Neural cell (in vitro differentiated cells): Measurements from ENCODE around the gene ETFA. TPM values are rescaled to one million over a fixed set of nuclear protein-coding genes. Genes with fewer than 3 reads are reported as not detected.

Experiments
- H2AFZ ChIP-seq: fragments of 200-600, 300-800 bp; sonication (generic), shearing (Covaris generic); 2 replicates; pipeline ENCODE4 v1.6.0; 2014; ENCODE audit warnings: low read depth, mild to moderate bottlenecking, antibody characterized with exemption, low read length, moderate library complexity
- H3F3A ChIP-seq: fragments of 200-600 bp; shearing (Covaris generic); 2 replicates; pipeline ENCODE4 v1.6.1; 2016; ENCODE audit warnings: mild to moderate bottlenecking, moderate library complexity, mixed read lengths, antibody characterized with exemption, low read length; ENCODE audit not compliant: insufficient read depth, poor library complexity, severe bottlenecking
- H3K27ac ChIP-seq: fragments of 200-600, 300-800 bp; sonication (generic), shearing (Covaris generic); 2 replicates; pipeline ENCODE4 v1.5.1; 2014; ENCODE audit warnings: mild to moderate bottlenecking, low read length, moderate library complexity
- H3K27me3 ChIP-seq: fragments of 300-800, 200-600 bp; sonication (generic), shearing (Covaris generic); 2 replicates; pipeline ENCODE4 v1.6.0; 2014; ENCODE audit warnings: mild to moderate bottlenecking, low read depth, low read length, moderate library complexity; ENCODE audit not compliant: insufficient read depth
- H3K36me3 ChIP-seq: fragments of 300-800, 200-600 bp; sonication (generic), shearing (Covaris generic); 2 replicates; pipeline ENCODE4 v1.5.1; 2014; ENCODE audit warnings: mild to moderate bottlenecking, antibody characterized with exemption, low read length, moderate library complexity; ENCODE audit not compliant: insufficient read depth
- H3K4me2 ChIP-seq: fragments of 300-800, 200-600 bp; sonication (generic), shearing (Covaris generic); 2 replicates; pipeline ENCODE4 v1.6.0; 2014; ENCODE audit warnings: mild to moderate bottlenecking, low read length
- H3K4me3 ChIP-seq: fragments of 300-800, 200-600 bp; sonication (generic), shearing (Covaris generic); 2 replicates; pipeline ENCODE4 v1.5.1; 2014; ENCODE audit warnings: mild to moderate bottlenecking, low read length, moderate library complexity
- H3K79me2 ChIP-seq: fragments of 200-600 bp; shearing (Covaris generic); replicated peaks from 2 replicates; pipeline ENCODE4 v1.6.0; 2014; ENCODE audit warnings: mild to moderate bottlenecking, low read length, moderate library complexity; ENCODE audit not compliant: insufficient read depth
- H3K9ac ChIP-seq: fragments of 300-800, 200-600 bp; sonication (generic), shearing (Covaris generic); 2 replicates; pipeline ENCODE4 v1.6.1; 2016; ENCODE audit warnings: mild to moderate bottlenecking, low read length, mixed read lengths
- H3K9me2 ChIP-seq: fragments of 200-600 bp; shearing (Covaris generic); 2 replicates; pipeline ENCODE4 v1.6.1; 2016; ENCODE audit warnings: mild to moderate bottlenecking, low read length, mixed read lengths; ENCODE audit not compliant: insufficient read depth
- H3K9me3 ChIP-seq: fragments of 200-600, 300-800 bp; sonication (generic), shearing (Covaris generic); 2 replicates; pipeline ENCODE4 v1.6.1; 2016; ENCODE audit warnings: mild to moderate bottlenecking, mixed run types, low read length, moderate library complexity, mixed read lengths
- H4K20me1 ChIP-seq: fragments of 200-600 bp; shearing (Covaris generic); 2 replicates; pipeline ENCODE4 v1.6.1; 2016; ENCODE audit warnings: mild to moderate bottlenecking, mixed run types; ENCODE audit not compliant: insufficient read depth
- EP300 ChIP-seq: fragments of 450-650 bp; conservative IDR thresholded peaks from 2 replicates; pipeline ENCODE4 v1.6.1; 2014; ENCODE audit warnings: antibody characterized with exemption, mild to moderate bottlenecking, moderate library complexity; ENCODE audit not compliant: poor library complexity, severe bottlenecking
- EZH2 ChIP-seq: fragments of 200-600, 300-800 bp; shearing (Covaris generic), sonication (generic); IDR thresholded peaks from 2 replicates; pipeline ENCODE4 v1.6.1; 2014; ENCODE audit warnings: antibody characterized with exemption, low read length, borderline replicate concordance, mild to moderate bottlenecking; ENCODE audit not compliant: insufficient read depth, poor library complexity, severe bottlenecking
- MXI1 ChIP-seq: fragments of 450-650 bp; conservative IDR thresholded peaks from 2 replicates; pipeline ENCODE4 v1.6.1; 2014; ENCODE audit warnings: antibody characterized with exemption, mild to moderate bottlenecking; ENCODE audit not compliant: poor library complexity, severe bottlenecking
- POLR2AphosphoS5 ChIP-seq: IDR thresholded peaks from 2 replicates; pipeline ENCODE4 v1.6.1; 2012
- RAD21 ChIP-seq: fragments of 450-650 bp; conservative IDR thresholded peaks from 2 replicates; pipeline ENCODE4 v1.6.1; 2014; ENCODE audit warnings: antibody characterized with exemption, mild to moderate bottlenecking, moderate library complexity
- SMC3 ChIP-seq: fragments of 450-650 bp; conservative IDR thresholded peaks from 2 replicates; pipeline ENCODE4 v1.6.1; 2014; ENCODE audit warnings: antibody characterized with exemption, mild to moderate bottlenecking, moderate library complexity; ENCODE audit not compliant: poor library complexity
- TAF1 ChIP-seq: IDR thresholded peaks from 2 replicates; pipeline ENCODE4 v1.6.1; 2012; ENCODE audit warnings: low read depth
- polyA plus RNA-seq: library from polyadenylated mRNA; depleted of rRNA; stranded (reverse); fragments of >200 nt; gene quantifications from 2 replicates; pipeline ENCODE4 v1.2.3, GENCODE V29; 2014
- TF ChIP-seq, protein P1 (sequence below): fragments of 450-650 bp; IDR thresholded peaks from 2 replicates; pipeline ENCODE4 v1.5.1; 2014; ENCODE audit warnings: antibody characterized with exemption, mild to moderate bottlenecking, moderate library complexity; ENCODE audit not compliant: poor library complexity, severe bottlenecking
- TF ChIP-seq, protein P2 (sequence below): IDR thresholded peaks from 2 replicates; pipeline ENCODE4 v1.6.1; 2012; ENCODE audit warnings: borderline replicate concordance

The ETFA gene
- polyA plus RNA-seq, 1 donor from 2014 or later, result 145 TPM

DNA sequence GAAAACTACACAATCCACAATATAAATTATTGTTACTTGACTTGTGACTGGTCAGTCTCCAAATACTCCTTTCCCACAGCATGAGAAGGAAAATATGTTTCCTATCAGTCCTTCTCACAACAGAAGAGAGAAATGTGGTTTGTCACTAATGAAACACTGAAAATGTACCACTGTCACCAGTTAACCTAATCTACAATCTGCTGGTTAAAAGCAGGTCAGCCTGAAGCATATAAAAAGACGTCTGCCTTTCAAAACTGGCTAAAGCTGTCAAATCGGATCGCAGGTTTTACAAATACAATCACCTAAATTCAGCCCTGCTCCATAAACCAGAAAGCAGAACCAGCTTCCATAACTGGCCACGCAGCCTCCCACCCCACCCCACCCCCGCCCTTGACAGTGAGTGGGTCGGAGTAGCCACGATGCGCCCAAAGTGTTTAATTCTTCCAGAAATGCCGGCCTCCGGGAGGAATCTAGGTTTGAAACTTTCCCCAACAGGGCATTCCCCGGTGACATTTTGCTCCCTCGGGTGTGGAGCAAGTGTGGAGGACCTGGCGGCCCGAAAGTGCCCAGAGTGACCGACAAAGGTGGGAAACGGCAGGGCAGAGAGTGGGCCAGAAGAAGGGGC is 682 bp downstream of the ETFA start:
- peaks cover 41% of the 10 kb centered on the region for H3K79me2 ChIP-seq
- no peaks in the 10 kb centered on the region for H4K20me1 ChIP-seq
- TF ChIP-seq POLR2AphosphoS5 (no peak), TAF1 (no peak), SMC3 (no peak), RAD21 (no peak), EP300 (no peak), EZH2 (no peak), MXI1 (no peak)
- TF ChIP-seq, protein P1, sequence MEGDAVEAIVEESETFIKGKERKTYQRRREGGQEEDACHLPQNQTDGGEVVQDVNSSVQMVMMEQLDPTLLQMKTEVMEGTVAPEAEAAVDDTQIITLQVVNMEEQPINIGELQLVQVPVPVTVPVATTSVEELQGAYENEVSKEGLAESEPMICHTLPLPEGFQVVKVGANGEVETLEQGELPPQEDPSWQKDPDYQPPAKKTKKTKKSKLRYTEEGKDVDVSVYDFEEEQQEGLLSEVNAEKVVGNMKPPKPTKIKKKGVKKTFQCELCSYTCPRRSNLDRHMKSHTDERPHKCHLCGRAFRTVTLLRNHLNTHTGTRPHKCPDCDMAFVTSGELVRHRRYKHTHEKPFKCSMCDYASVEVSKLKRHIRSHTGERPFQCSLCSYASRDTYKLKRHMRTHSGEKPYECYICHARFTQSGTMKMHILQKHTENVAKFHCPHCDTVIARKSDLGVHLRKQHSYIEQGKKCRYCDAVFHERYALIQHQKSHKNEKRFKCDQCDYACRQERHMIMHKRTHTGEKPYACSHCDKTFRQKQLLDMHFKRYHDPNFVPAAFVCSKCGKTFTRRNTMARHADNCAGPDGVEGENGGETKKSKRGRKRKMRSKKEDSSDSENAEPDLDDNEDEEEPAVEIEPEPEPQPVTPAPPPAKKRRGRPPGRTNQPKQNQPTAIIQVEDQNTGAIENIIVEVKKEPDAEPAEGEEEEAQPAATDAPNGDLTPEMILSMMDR, result no peak
- TF ChIP-seq, protein P2, sequence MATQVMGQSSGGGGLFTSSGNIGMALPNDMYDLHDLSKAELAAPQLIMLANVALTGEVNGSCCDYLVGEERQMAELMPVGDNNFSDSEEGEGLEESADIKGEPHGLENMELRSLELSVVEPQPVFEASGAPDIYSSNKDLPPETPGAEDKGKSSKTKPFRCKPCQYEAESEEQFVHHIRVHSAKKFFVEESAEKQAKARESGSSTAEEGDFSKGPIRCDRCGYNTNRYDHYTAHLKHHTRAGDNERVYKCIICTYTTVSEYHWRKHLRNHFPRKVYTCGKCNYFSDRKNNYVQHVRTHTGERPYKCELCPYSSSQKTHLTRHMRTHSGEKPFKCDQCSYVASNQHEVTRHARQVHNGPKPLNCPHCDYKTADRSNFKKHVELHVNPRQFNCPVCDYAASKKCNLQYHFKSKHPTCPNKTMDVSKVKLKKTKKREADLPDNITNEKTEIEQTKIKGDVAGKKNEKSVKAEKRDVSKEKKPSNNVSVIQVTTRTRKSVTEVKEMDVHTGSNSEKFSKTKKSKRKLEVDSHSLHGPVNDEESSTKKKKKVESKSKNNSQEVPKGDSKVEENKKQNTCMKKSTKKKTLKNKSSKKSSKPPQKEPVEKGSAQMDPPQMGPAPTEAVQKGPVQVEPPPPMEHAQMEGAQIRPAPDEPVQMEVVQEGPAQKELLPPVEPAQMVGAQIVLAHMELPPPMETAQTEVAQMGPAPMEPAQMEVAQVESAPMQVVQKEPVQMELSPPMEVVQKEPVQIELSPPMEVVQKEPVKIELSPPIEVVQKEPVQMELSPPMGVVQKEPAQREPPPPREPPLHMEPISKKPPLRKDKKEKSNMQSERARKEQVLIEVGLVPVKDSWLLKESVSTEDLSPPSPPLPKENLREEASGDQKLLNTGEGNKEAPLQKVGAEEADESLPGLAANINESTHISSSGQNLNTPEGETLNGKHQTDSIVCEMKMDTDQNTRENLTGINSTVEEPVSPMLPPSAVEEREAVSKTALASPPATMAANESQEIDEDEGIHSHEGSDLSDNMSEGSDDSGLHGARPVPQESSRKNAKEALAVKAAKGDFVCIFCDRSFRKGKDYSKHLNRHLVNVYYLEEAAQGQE, result no peak
- peak overlapping the region; percentile 85 for H2AFZ ChIP-seq
- H3K9me3 ChIP-seq, result no peaks in the 10 kb centered on the region
- no peaks in the 10 kb centered on the region for H3K9me2 ChIP-seq
- H3K27me3 ChIP-seq, result no peaks in the 10 kb centered on the region
- peak overlapping the region; percentile 86 for H3K4me2 ChIP-seq
- H3K36me3 ChIP-seq, result no peaks in the 10 kb centered on the region
- peak overlapping the region; percentile 84 for H3K4me3 ChIP-seq
- H3K9ac ChIP-seq, result peak overlapping the region; percentile 75
- peak overlapping the region; percentile 20 for H3K27ac ChIP-seq
- no peaks in the 10 kb centered on the region for H3F3A ChIP-seq

DNA sequence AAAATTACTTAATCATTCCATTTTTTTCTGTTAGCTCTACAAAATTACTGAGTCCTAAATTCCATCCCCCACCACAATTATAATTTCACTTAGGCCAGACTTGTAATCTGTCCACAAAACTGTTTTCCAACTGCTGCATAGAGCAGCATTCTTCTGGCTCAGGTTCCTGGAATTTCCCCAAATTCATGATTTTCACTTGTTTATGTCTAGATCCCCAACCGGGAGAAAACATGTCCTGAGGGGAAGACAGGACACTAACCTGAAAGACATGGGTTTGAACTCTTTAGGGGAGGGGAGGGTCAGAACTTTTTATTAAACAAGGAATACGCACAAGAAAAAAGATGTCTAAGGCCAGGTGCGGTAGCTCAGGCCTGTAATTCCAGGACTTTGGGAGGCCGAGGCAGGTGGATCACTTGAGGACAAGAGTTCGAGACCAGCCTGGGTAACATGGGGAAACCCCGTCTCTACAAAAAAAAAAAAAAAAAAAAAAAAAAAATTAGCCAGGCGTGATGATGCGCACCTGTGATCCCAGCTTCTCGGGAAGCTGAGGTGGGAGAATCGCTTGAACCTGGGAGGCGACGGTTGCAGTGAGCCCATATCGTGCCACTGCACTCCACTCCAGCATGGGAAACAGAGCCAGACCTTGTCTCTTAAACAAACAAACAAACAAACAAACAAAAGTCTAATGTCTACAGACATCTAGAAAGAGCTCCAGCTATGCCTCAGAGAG is 1.5 kb downstream of the ETFA start:
- H3F3A ChIP-seq, result no peaks in the 10 kb centered on the region
- peak overlapping the region; percentile 84 for H3K4me3 ChIP-seq
- H3K9ac ChIP-seq, result no peak overlapping the region
- H3K4me2 ChIP-seq, result peak overlapping the region; percentile 86
- TF ChIP-seq, protein P1, result no peak
- TF ChIP-seq RAD21 (no peak), TAF1 (no peak), EP300 (no peak), MXI1 (no peak), POLR2AphosphoS5 (no peak), SMC3 (no peak), EZH2 (no peak)
- TF ChIP-seq, protein P2, result no peak
- H3K36me3 ChIP-seq, result no peaks in the 10 kb centered on the region
- H3K27ac ChIP-seq, result no peak overlapping the region
- H3K79me2 ChIP-seq, result peaks cover 47% of the 10 kb centered on the region
- no peaks in the 10 kb centered on the region for H3K9me3 ChIP-seq
- no peaks in the 10 kb centered on the region for H4K20me1 ChIP-seq
- H2AFZ ChIP-seq, result no peak overlapping the region
- no peaks in the 10 kb centered on the region for H3K27me3 ChIP-seq
- no peaks in the 10 kb centered on the region for H3K9me2 ChIP-seq
